NCI-H2107 (cell line): Measurements from ENCODE around the gene DACH1.

Source experiments
- DNase-seq: peaks from one replicate; lab custom pipeline; 2025; lab: John Stamatoyannopoulos, UW

The DACH1 gene

DNA sequence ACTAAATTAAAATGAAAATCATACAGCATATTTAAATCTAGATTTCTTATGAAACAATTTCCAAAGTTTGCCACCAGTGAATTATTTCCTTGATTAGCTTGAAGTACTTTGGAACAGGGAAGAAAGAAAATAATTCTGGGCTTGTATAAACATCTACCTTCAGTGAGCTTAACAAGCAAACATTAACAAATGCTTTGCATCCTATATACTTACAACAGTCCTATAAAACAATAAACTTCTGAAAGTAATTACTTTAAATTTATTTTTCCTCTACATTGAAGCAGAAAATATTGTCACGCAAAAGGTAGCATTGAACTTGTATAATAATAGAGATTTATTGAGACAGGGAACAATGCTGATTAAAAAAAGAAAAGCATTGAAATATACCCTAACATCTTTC, 164.8 kb downstream of the DACH1 start:
- no peak for DNase-seq

DNA sequence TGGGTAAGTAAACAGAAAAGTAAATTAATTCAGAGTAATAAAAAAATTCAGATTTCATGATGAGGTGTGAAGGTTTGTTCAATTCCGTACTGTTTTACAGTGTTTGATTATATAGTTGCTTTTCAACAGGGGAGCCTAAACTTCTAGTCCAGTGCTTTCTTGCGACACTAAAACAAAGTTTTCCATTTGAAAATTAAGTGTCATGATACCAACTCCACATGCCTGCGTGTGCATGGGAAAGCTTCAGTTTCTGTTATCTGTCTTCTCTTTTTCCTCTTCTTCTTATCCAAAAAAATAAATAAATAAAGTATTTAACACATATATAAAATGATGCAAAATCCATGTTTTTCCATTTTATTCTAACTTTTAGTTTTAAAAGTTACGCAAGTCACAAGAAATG, 165.3 kb downstream of the DACH1 start:
- no peak for DNase-seq

GRCh38 chr13:71699342-71699741, 167.7 kb downstream of the DACH1 start:
- no peak for DNase-seq

- DNase-seq = no peak
Observed at GRCh38 chr13:71695662-71696061, 171.3 kb downstream of the DACH1 start.

DNA sequence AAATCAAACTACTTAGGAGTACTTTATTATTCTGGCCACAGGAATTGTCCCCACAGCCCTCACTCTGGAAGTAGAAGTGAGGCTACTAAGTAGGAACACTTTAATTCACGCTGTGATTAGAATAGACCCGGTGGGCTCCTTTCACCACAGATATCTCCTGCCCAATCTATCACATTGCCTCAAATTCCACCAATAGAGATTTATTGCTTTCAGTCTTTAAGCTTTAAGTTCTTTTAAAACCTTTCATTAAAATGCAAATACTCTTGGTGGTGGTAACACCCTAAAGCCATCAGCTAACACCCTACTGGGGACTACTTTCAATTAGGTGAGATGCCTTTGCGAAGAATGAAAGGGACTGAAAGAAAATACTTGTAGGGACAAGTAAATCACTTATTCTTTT, 181.9 kb downstream of the DACH1 start:
- DNase-seq = no peak

DNA sequence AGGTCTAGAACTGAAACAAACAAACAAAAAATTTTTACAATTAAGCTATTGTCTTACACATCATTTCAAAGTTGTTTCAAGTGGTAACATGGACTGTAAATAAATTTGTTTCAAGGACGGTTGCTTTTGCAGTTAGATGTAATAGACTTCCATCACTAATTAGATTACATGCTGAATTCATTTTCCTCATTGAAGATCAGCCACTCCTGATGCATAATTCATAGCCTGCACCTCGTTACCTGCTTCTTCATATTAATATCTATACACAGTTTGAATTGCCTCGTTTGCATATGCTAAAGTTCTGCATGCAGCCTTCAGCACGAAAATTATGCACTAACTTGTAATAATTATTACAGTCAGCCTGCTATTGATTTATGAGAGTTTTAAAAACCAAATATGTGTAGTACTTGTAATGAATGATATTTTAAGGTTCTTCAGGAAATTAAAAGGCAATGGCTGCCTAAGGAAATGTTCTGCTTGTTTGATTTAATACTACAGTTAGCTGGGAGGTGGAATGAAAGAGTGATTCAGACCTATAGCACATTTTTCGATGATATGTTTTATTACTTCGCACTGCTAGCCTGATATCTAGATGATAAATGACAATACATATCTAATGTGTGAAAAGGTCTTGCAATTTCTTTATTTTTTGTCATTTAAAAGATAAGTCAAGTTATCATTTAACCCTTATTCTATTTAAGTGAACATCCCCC, 184.9 kb downstream of the DACH1 start:
- no peak for DNase-seq

DNA sequence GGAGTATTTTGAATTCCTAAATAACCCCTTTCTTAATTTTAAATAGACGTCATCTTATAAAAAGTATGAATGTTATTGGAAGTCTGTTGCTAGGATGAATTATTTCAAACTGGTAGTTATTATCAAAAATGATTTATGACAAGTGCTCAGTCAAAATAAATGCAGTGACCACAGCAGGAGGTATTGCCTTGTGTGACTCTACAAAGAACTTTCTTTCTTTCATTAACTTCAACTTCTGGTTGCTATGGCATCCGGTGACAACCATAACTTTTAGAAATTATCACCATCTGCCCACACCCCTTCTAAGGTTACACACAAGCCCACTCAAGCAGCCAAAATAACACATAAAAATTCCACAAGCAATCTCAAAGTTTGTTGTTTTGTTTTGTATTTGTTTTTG, 189.9 kb downstream of the DACH1 start:
- no peak for DNase-seq

GRCh38 chr13:71672512-71672911, 194.5 kb downstream of the DACH1 start:
- no peak for DNase-seq

- no peak for DNase-seq
Observed at GRCh38 chr13:71663431-71663830, 203.6 kb downstream of the DACH1 start.

GRCh38 chr13:71661921-71662320, 205.1 kb downstream of the DACH1 start:
- DNase-seq = no peak

GRCh38 chr13:71659404-71659803, 207.6 kb downstream of the DACH1 start:
- DNase-seq = no peak

DNA sequence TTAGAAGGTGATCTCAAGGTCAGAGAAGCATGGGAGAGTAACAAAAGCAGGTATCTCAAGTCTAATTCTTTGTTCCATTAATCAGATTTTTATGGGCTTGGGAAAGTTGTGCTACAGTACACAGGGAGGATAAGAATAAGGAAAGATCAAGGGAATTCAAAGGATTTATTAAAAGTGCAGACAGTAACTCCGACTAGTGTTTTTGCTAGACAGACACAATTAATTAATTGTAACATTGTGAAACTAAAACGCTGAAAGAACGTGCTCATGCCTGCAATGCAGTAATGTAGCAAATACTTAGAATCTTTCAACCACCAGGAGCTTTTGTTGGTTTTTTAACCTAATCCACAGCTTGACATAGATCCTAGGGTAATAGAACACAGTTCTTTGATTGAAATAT, 221.5 kb downstream of the DACH1 start:
- DNase-seq = no peak

- DNase-seq = no peak
Observed at GRCh38 chr13:71644579-71644978, 222.4 kb downstream of the DACH1 start.

GRCh38 chr13:71643448-71643860, 223.6 kb downstream of the DACH1 start:
- DNase-seq = no peak

- no peak for DNase-seq
Observed at GRCh38 chr13:71638751-71639150, 228.3 kb downstream of the DACH1 start.

DNA sequence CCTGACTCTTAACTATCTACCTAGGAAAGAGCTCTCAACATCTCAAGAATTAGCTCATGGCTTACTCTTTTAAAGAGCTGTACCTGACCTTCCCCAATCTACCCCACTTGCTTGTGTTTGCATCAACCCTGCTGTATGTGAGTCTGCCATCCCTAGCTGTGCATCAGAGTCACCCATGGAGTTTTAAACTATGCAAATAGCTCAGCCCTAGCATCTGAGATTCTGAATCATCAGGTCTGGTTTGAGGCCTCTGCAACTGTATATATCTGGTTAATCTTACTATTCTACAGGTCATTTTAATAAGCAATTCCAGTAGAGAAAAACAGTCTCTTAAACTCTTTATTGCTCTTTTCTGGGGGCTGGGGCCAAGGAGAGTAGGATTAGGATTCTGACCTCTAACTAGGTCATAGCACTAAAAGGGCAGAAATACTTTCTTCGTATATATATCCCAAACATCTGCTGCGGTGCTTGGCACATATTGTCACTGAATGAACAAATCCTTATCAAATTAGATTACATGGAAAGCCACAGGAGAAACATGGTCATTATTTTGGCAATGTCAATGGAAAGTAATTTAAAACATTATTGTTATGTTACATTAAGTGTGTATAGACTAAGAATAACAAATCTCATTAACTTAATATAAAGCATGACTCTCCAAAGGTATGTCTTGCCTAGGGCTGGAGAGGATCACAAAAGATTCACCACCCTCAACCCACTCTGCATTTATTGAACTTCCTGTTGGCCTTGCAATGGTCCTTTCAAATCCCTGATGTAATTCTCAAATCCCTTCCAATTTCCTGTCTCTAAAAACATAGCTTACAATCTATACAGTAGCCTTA, 232.2 kb downstream of the DACH1 start:
- DNase-seq = no peak

- no peak for DNase-seq
Observed at GRCh38 chr13:71634182-71634581, 232.8 kb downstream of the DACH1 start.

GRCh38 chr13:71632721-71633120, 234.3 kb downstream of the DACH1 start:
- no peak for DNase-seq

GRCh38 chr13:71632206-71632605, 234.8 kb downstream of the DACH1 start:
- DNase-seq = no peak

DNA sequence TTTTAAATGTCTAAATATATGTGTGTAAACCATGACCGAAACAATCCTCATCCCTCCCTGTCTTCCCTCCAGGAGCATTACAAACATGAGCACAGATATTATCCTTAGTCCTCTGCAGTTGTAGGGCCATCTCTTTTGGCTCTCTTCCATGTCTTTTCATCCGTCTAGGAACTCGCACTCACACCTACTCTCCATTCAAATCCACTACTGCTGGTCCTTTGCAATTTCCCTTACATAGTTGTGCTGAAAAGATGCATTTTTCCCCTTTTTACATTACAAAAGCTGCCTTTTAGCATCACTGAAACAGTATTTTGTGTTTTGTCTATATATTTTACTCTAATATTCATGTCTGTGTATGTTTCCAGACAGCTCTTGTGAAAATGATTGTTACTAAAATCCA, 237.8 kb downstream of the DACH1 start:
- DNase-seq = no peak

DNA sequence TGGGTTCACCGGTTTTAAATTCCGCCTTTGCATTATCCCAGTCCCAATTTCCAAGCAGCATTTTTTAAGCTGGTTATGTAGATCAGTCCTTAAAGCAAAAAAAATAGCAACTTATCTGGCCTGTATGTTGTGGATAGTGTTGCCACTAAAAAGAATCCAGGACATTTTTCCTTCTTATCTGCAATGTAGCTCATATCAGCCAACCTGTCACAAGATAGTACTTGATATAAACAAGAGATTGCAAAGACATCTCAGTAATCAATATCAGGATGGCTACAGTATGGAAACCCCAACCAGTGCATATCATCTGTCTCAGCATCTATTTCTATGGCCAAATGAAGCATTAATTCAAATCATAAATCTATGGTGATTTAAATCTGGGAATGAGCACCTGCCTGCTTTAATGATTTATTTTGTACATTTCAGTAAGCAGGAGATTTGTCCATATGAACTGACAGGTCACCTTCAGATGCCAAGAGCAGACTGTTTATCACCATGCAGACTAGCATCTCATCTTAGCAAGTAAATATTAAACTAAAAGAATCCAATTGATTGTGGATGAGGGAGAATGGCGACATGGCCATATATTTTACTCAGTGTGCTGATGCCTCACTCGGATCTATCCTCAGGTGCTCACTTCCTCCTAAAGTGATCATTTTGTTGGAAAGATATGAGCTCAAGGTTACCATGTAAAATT, 240.4 kb downstream of the DACH1 start:
- no peak for DNase-seq

DNA sequence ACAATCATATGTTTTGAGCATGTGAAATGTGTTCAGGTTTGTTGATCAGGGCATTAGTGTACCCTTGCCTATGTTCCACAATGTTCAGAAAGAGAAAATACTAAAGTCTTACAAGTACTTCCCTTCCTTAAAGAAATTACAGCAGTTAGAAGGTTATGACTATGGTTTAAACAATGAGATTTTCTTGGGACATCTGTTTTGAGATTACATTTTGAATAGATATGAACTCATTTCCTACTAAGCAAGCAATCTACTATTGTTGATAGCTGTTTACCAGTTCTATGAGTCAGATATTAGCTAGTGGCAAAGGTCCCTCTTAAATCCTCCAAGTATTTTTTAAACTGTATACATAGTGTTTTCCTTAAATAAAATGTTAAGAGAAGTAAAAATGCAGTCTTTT, 241.3 kb downstream of the DACH1 start:
- DNase-seq = no peak
